Activated naive CD8-positive, alpha-beta T cell treated with anti-CD3 and anti-CD28 coated beads for 36 hours (primary cell): ENCODE data around the gene RLN3. TPM values are rescaled to one million over a fixed set of nuclear protein-coding genes. Genes with fewer than 3 reads are reported as not detected.

Experiments used
- DNase-seq: peaks from one replicate; pipeline ENCODE4 v3.0.0; 2021
- H3K27ac Mint-ChIP-seq: one replicate; pipeline ENCODE4 v1.8.0; 2022; ENCODE audit warnings: mild to moderate bottlenecking, moderate library complexity, mixed read lengths
- H3K27me3 Mint-ChIP-seq: one replicate; pipeline ENCODE4 v1.8.0; 2022; ENCODE audit warnings: mild to moderate bottlenecking, mixed read lengths
- H3K36me3 Mint-ChIP-seq: one replicate; pipeline ENCODE4 v1.8.0; 2021; ENCODE audit warnings: mild to moderate bottlenecking, mixed read lengths
- H3K4me1 Mint-ChIP-seq: one replicate; pipeline ENCODE4 v1.8.0; 2021; ENCODE audit warnings: mixed read lengths
- H3K4me3 Mint-ChIP-seq: one replicate; pipeline ENCODE4 v1.8.0; 2022; ENCODE audit warnings: mild to moderate bottlenecking, moderate library complexity, mixed read lengths
- H3K9me3 Mint-ChIP-seq: one replicate; pipeline ENCODE4 v1.8.0; 2022; ENCODE audit warnings: mixed read lengths
- total RNA-seq, 2 experiments: library from RNA; stranded (reverse); gene quantifications; one replicate each; pipeline ENCODE4 v1.2.3, GENCODE V29; 2021

RLN3 gene
- total RNA-seq, 2 experiments from 2014 or later: not detected

DNA sequence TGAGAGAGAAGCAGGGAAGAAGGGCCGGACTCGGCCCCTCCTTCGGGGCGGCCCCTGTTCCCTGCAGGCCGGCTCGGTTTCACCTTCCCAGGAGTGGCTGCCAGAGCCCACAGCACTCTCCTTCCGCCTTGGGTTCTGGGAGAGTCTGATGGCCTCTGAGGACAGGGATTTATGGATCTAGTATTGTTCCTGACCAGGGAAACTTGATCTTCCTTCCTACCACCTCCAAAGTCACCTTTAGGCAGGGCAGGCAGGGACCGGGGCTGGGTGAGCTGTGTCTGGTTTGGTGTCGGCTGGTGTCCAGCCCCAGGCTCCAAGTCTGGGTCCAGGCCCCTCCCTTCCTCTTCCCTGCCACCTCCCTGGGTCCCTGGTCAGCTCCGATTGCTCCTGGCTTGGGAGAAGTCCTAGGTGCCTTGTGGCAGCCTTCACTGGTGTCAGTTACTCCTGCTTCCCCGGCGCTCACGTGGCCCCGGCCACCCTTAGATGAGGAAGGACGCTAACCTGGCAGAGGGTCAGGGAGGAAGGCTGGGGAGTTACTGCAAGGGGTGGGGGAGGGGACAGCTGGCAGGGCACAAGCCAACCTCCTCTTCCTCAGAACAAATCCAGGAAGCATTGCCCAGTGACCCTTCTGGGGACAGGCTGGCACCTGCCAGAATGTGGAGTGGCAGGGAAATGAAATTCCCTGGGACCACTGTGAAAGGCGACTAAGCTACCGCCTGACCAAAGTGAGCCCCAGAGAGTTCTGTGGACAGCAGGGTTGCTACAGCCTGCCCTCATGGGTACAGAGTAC lies 40.7 kb upstream of the RLN3 start:
- DNase-seq: no peak

DNA sequence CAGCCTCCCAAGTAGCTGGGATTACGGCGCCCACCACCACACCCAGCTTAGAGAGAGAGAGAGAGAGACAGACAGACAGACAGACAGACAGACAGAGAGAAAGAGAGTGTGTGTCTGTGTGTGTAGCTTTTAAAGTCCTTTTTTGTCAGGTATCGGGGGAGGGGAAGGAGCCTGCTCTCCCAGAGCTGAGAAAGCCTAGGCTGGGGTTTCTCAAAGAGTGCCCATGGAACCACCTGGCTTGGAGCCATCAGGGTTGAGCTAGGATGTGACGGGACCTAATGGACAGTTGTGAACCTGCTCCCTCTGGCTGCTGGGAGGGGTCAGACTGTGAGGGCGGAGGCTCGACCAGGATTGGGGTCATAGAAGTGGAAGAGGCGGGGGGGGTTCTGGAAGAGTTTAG lies 38.5 kb upstream of the RLN3 start:
- peaks cover 43% of the 10 kb centered on the region for H3K4me1 Mint-ChIP-seq
- no peaks in the 10 kb centered on the region for H3K27me3 Mint-ChIP-seq
- H3K27ac Mint-ChIP-seq: no peak overlapping the region
- H3K9me3 Mint-ChIP-seq: no peaks in the 10 kb centered on the region
- peaks cover 19% of the 10 kb centered on the region for H3K36me3 Mint-ChIP-seq
- no peak for DNase-seq
- H3K4me3 Mint-ChIP-seq: no peak overlapping the region

More for the DNA sequence above, 40.7 kb upstream of the RLN3 start:
- Mint-ChIP-seq H3K4me3 (peak overlapping the region; percentile 69), H3K27me3 (no peaks in the 10 kb centered on the region), H3K9me3 (no peaks in the 10 kb centered on the region), H3K36me3 (peaks cover 19% of the 10 kb centered on the region), H3K27ac (peak overlapping the region; percentile 97), H3K4me1 (peaks cover 52% of the 10 kb centered on the region)

DNA sequence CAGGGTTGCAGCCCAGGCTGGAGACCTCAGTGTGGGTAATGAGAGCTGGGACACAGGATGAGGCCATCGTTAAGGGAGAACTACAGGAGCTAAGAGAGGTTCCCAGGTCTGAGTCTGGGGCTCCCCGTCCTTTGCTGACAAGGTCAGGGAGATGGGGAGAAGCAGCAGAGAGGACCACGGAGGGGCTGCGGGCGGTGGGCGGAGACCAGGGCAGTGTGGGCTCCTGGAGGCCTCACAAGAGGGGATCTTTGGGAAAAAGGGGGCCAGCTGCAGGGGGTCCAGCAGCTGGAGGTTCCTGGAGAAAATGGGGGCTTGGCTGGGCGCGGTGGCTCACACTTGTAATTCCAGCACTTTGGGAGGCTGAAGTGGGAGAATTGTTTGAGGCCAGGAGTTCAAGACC lies 37.9 kb upstream of the RLN3 start:
- Mint-ChIP-seq H3K4me3 (no peak overlapping the region), H3K9me3 (no peaks in the 10 kb centered on the region), H3K27ac (peak overlapping the region; percentile 6), H3K27me3 (no peaks in the 10 kb centered on the region), H3K36me3 (peaks cover 19% of the 10 kb centered on the region), H3K4me1 (peaks cover 41% of the 10 kb centered on the region)
- DNase-seq: no peak

DNA sequence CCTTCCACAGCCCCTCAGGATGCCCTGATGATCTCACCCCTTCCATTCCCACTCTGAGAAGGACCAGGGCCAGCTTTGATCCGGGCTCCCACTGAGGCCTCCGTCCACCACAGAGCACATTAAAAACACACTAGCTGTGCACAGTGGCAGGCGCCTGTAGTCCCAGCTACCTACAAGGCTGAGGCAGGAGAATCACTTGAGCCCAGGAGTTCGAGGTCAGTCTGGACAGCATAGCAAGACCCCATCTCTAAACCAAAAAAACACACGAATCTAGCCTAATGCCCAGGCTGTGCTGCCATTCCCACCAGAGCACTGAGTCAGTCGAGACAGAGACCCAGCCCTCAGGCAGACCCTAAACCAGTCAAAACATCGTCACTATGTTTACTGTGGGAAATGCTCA lies 35.9 kb upstream of the RLN3 start:
- Mint-ChIP-seq H3K9me3 (no peaks in the 10 kb centered on the region), H3K27me3 (no peaks in the 10 kb centered on the region), H3K27ac (no peak overlapping the region), H3K36me3 (peaks cover 17% of the 10 kb centered on the region), H3K4me1 (peaks cover 26% of the 10 kb centered on the region), H3K4me3 (no peak overlapping the region)
- no peak for DNase-seq

DNA sequence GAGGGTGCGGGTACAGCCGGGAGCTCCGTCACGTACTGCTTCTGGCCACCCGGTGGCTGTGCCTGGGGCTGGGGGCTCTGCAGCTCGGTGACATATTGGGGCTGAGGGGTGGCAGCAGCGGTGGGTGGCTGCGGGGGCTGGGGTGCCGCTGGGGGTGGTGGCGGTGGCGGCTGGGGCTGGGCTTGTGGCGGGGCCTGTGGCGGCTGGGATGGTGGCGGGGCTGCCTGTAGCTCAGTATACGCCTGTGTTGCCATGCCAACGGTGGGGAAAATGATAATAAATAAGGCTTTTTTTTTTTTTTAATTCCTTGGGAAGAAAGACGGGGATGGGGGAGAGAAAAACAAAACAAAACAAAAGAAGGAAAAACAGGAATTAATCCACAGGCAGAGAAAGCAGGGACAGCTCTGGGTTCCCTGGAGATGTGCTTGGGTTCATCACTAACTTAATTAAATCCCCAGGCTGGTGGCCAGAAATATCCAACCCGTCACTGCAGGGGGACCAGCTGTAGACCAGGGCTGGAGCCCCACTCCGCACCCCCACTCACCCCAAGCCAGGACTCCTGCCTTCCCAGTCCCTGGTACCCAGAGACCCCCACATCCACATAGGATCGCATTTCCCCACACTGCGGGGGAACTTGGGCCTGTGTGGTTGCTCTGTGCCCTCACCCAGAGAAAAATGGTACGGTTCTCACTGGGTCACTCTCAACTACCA lies 34.2 kb upstream of the RLN3 start:
- Mint-ChIP-seq H3K27ac (peak overlapping the region; percentile 54), H3K9me3 (peaks cover 7% of the 10 kb centered on the region), H3K4me3 (no peak overlapping the region), H3K27me3 (no peaks in the 10 kb centered on the region), H3K4me1 (peaks cover 15% of the 10 kb centered on the region), H3K36me3 (peaks cover 25% of the 10 kb centered on the region)
- no peak for DNase-seq

DNA sequence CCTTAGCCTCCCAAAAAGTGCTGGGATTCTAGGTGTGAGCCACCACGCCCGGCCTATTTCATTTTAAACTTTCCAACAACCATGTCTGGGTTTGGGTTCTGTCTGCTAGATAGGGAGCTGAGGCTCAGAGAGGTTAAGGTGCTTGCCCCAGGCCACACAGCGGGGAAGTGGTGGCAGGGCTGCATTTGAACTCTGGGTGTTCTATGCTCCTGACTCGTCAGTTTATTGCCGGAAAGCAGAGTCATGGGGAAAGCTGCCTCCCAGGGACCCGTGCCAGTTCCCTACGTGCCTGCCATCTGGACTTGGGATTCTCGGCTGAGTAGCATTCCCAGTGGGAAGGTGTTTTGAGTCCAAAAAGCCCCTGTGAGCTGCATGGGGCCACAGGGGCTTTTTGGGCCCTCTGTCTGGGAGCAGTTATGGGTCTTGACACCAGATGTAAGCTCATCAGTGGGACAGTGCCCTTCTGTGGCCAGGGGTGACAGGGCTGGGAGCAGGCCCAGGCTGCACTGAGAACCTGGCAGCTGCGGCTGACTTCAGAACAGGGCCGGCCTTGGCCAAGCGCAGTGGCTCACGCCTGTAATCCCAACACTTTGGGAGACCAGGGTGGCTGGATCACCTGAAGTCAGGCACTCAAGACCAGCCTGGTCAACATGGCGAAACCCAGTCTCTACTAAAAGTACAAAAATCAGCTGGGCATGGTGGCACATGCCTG lies 32.8 kb upstream of the RLN3 start:
- peaks cover 34% of the 10 kb centered on the region for H3K36me3 Mint-ChIP-seq

DNA sequence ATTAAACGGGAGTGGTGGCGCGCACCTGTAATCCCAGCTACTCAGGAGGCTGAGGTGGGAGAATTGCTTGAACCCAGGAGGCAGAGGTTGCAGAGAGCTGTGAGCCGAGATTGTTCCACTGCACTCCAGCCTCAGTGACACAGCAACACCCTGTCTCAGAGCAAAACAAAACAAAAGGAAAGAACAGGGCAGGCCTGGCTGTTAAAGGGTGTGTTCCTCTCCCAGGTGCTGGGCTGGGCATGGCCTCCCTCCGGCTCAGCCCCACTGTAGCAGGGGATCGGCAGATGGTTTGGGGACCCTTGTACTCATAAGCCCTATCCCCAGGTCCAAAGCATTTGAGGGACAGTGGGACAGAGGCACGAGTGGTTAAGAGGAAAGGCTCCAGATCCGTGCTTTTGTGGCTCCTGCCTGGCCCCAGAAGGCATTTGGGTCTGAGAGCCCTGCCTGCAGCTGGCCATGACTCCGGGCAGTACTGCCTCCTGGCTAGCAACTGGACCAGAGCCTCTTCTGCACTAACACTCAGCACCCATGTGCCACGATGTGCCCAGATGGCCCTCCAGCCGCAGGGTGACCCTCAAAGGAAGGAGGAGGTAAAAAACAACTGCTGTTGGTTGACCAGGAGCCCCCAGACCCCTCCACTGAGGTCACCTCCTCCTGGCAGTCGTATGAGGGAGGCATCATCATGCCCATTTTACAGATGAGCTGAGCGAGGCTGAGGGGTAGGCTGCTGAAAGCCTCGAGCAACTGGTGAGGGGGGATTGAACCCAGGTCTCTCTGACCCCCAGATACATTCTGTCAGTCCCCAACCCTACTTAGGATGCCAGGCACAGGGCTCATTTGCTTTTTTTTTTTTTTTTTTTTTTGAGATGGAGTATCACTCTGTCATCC lies 31.8 kb upstream of the RLN3 start:
- Mint-ChIP-seq H3K36me3 (peaks cover 38% of the 10 kb centered on the region), H3K4me3 (no peak overlapping the region), H3K27me3 (no peaks in the 10 kb centered on the region), H3K4me1 (peaks cover 9% of the 10 kb centered on the region), H3K9me3 (peaks cover 13% of the 10 kb centered on the region), H3K27ac (no peak overlapping the region)
- DNase-seq: no peak

More for the DNA sequence above, 32.8 kb upstream of the RLN3 start:
- Mint-ChIP-seq H3K9me3 (peaks cover 13% of the 10 kb centered on the region), H3K4me3 (no peak overlapping the region), H3K4me1 (peaks cover 3% of the 10 kb centered on the region), H3K27ac (no peak overlapping the region), H3K27me3 (no peaks in the 10 kb centered on the region)
- DNase-seq: no peak

DNA sequence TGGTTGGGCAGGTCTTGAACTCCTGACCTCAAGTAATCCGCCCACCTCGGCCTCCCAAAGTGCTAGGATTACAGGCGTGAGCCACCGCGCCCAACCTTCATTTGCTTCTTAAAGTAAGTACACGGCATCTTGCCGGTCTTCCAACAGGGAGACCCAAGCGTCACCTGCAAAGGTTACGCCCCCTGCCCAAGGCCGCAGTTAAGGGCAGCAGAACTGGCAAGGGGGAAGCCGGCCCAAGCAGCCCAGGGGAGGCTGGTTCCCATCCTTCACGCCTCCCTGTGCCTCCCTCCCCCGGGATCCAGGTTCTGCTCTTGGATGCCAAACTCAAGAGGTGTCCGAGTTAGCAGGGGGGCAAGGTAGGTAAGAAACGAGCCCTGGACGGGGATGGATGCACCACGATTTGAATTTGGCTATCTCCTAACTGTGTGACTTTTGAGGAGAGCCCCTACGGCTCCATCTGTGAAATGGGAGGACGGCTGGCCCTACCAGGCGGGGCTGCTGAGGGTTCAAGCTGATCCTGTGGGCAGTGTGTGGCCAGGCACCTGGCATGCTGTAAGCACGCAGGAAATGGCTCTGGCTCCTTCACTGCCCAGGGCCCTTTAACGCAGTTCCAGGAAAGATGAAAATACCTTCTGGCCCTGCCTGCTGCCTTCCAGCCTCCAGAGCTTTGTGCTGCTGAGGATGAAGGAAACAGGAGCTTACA lies 30.9 kb upstream of the RLN3 start:
- no peaks in the 10 kb centered on the region for H3K27me3 Mint-ChIP-seq
- H3K36me3 Mint-ChIP-seq: peaks cover 35% of the 10 kb centered on the region

DNA sequence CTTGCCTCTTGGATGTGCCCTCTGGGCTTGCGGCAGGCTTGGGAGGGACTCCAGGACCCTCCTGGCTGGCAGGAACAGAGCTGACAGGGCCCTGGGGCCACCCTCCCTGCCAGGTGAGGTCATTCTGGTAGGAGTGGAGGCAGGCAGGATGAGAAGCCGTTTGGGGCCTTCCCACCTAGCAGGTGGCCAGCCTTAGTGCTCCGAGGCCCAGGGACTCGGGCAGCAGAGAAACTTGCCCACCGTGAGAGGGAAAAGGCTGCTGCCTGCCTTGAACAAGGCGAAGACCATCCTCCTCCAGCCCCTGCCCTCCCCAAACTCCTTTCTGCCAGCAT lies 30.4 kb upstream of the RLN3 start:
- Mint-ChIP-seq H3K27ac (no peak overlapping the region), H3K4me1 (peaks cover 22% of the 10 kb centered on the region), H3K36me3 (peaks cover 33% of the 10 kb centered on the region)

More for the DNA sequence above, 30.9 kb upstream of the RLN3 start:
- no peak for DNase-seq
- no peak overlapping the region for H3K27ac Mint-ChIP-seq
- no peak overlapping the region for H3K4me3 Mint-ChIP-seq
- peaks cover 16% of the 10 kb centered on the region for H3K4me1 Mint-ChIP-seq
- H3K9me3 Mint-ChIP-seq: peaks cover 13% of the 10 kb centered on the region

DNA sequence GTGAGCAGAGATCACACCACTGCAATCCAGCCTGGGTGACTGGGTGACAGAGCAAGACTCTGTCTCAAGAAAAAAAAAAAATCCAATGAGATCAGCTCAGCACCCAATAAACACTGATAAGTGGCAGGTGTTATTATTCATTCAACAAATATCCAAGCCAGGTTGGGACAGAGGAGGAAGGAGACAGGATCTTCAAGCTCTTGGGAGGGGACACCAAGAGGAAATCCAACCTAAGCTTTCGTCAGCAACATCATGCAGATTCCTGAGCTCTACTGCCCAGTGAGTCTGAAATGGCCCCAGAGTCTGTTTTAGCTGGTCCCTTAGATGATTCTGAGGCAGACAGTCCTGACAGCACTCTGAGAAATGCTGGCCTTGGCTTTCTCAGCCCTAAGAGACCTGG lies 29.5 kb upstream of the RLN3 start:
- Mint-ChIP-seq H3K9me3 (peaks cover 13% of the 10 kb centered on the region), H3K36me3 (peaks cover 33% of the 10 kb centered on the region), H3K4me1 (peaks cover 30% of the 10 kb centered on the region), H3K27ac (no peak overlapping the region), H3K27me3 (no peaks in the 10 kb centered on the region), H3K4me3 (no peak overlapping the region)
- no peak for DNase-seq

More for the DNA sequence above, 30.4 kb upstream of the RLN3 start:
- H3K27me3 Mint-ChIP-seq: no peaks in the 10 kb centered on the region
- no peak for DNase-seq
- no peak overlapping the region for H3K4me3 Mint-ChIP-seq
- H3K9me3 Mint-ChIP-seq: peaks cover 13% of the 10 kb centered on the region

DNA sequence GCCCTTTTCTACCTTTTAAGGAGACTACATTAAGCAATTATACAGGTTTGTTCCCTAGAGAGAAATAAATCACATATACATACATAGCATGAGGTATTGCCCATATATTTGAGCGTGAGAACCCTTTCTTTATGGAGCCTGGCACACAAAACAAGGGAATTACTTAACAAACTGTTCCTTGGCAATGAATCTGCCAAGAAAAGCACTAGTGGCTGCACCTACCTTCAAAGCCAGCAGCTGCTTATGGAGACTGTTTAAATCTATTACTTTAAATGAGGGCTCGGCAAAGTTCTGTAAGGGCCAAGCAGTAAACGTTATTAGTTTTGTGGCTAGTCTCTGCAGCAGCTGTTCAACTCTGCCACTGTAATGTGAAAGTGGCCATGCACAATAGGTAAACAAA lies 28.9 kb upstream of the RLN3 start:
- Mint-ChIP-seq H3K36me3 (peaks cover 33% of the 10 kb centered on the region), H3K9me3 (peaks cover 13% of the 10 kb centered on the region), H3K4me1 (peaks cover 32% of the 10 kb centered on the region), H3K27me3 (no peaks in the 10 kb centered on the region), H3K4me3 (no peak overlapping the region), H3K27ac (no peak overlapping the region)
- DNase-seq: no peak

DNA sequence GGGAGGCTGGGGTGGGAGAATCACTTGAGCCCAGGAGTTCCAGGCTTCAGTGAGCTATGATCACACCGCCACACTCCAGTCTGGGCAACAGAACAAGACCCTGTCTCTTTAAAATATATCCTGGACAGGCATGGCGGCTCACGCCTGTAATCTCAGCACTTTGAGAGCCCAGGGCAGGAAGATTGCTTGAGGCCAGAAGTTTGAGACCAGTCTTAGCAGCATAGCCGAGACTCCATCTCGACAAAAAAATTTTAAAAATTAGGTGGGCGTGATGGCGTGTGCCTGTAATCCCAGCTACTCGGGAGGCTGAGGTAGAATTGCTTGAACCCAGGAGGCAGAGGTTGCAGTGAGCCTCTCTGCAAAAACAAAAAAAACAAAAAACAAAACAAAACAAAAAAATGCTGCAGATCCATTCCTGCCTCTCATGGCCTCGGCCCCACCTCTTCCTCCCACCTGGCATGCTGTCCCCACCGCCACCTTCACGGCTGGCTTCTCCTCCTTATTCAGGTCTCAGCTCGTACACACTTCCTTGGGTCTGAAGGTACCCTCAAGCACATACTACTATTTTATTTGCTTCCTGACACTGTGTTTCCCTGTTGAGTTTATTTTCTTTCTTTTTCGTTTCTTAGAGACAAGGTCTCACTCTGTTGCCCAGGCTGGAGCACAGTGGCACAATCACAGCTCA lies 27.1 kb upstream of the RLN3 start:
- Mint-ChIP-seq H3K36me3 (peaks cover 33% of the 10 kb centered on the region), H3K27me3 (no peaks in the 10 kb centered on the region), H3K4me3 (peak overlapping the region; percentile 37), H3K27ac (peak overlapping the region; percentile 98), H3K4me1 (peaks cover 45% of the 10 kb centered on the region), H3K9me3 (peaks cover 13% of the 10 kb centered on the region)
- DNase-seq: no peak

DNA sequence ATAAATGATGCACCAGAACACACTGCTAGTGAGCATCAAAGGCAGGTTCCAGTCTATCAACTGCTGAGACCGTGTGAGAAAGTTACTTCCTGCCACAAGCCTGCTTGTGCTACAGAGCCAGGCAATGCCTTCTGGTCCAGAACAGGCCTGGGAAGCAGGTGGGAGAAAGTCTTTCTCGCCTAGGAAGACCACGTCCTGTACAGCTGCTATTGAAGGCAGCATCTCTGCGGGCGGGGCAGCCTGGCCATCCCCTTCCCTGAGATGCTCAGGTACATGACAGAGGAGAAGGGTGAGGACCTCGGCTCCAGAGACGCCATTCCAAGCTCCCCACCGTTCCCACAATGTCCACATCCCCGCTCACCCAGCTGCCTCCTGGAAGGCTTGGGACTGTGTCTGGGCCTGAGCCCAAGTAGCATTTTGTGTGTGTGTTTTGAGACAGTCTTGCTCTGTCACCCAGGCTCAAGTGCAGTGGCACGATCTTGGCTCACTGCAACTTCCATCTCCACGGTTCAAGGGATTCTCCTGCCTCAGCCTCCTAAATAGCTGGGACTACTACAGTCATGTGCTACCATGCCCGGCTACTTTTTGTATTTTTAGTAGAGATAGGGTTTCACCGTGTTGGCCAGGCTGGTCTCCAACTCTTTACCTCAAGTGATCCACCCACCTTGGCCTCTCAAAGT lies 25.2 kb upstream of the RLN3 start:
- no peak for DNase-seq
- Mint-ChIP-seq H3K9me3 (peaks cover 13% of the 10 kb centered on the region), H3K4me3 (peak overlapping the region; percentile 70), H3K27ac (peak overlapping the region; percentile 98), H3K36me3 (peaks cover 32% of the 10 kb centered on the region), H3K4me1 (peaks cover 48% of the 10 kb centered on the region), H3K27me3 (no peaks in the 10 kb centered on the region)
